ENCODE measurements around the gene PSMA4.
"Not testable (repeated sequence)": the region's sequence is repeated elsewhere in the genome, so short reads cannot be mapped to it uniquely, and the experiment has no call there.

The PSMA4 gene

DNA sequence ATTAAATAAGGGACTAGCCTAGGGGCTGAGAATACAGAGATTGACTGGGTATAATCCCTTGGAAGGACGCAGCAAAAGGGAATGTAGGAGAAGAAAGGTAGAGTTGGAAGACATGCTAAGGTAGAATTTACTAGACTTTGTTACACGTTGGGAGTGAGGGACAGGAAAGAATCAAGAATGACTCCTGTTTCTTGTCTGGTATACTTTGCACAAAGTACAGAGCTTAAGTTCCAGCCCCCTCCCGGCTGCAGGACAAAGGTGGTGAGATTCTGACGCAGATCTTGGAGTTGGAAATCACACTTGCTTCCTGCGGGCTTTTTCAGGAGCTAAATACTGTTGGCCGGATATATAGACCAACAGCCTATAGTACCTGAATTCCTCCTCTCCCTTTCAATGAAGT is 32.0 kb upstream of the PSMA4 start:
- CTCF ChIA-PET = interaction anchor here (0.8 to 1.5 kb wide), 3 partner anchors 14 to 36 kb away, joined by 3 to 4 read pairs (median 3); no protein-coding TSS in a partner anchor
- POLR2A ChIA-PET = no interaction called here
- DNase-seq (ENCODE audit: extremely low spot score) = no peak
- no peak for TF ChIP-seq CTCF (IDR thresholded peaks at IDR 0.05; ENCODE audit: control extremely low read depth, extremely low read depth, low read depth, missing control alignments)

DNA sequence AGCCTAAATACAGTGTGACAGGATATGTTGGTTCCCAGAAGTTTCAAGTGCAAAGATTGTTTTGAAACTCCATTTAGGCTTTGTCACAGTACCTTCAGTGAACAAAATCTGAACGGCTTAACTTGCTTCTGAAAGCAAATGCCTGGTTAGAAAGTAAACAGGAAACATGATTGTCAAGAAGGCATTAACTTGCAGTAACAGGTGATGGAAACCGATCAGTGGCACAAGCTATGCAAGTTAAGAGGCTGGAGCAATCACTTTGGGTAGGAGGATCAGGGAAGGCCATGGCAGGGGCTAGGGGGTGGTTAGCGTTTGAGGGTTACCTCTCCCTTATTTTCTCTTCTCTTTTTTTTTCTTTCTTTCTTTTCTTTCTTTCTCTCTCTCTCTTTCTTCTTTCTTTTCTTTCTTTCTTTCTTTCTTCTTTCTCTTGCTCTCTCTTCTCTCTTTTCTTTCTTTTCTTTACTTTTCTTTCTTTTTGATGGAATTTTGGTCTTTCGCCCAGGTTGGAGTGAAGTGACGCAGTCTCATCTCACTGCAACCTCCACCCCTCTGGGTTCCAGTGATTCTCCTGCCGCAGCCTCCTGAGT is 30.4 kb upstream of the PSMA4 start:
- POLR2A ChIA-PET = no interaction called here
- TF ChIP-seq CTCF (IDR thresholded peaks at IDR 0.05; ENCODE audit: control extremely low read depth, extremely low read depth, low read depth, missing control alignments) = no peak
- DNase-seq (ENCODE audit: extremely low spot score) = no peak
- CTCF ChIA-PET = no interaction called here

DNA sequence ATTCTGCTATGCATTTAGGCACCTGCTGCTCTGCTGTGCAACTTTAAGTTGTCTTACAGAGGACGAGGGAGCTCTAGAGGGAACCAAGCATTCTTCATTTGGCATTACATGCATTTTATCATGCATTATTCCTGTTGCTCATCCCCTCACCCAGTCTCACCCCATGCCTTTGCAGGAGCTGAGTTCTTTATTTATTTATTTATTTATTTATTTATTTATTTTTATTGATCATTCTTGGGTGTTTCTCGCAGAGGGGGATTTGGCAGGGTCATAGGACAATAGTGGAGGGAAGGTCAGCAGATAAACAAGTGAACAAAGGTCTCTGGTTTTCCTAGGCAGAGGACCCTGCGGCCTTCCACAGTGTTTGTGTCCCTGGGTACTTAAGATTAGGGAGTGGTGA is 20.2 kb upstream of the PSMA4 start:
- POLR2A ChIA-PET; CTCF ChIA-PET; DNase-seq (ENCODE audit: extremely low spot score): not testable (repeated sequence)

DNA sequence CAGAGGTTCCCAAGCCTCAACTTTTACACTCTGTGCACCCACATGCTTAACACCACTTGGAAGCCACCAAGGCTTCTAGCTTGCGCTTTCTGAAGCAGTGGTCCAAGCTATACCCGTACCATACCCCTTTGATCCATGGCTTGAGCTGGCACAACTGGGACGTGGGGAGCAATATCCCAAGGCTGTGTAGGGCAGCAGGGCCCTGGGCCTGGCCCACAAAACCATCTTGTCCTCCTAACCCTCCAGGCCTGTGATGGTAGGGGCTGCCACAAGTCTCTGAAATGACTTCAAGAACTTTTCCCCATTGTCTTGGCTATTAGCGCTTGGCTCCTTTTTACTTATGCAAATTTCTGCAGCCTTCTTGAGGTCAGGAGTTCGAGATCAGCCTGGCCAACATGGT is 16.0 kb upstream of the PSMA4 start:
- no peak for TF ChIP-seq CTCF (IDR thresholded peaks at IDR 0.05; ENCODE audit: control extremely low read depth, extremely low read depth, low read depth, missing control alignments)
- ChIA-PET CTCF (no interaction called here), POLR2A (no interaction called here)
- DNase-seq (ENCODE audit: extremely low spot score) = no peak

DNA sequence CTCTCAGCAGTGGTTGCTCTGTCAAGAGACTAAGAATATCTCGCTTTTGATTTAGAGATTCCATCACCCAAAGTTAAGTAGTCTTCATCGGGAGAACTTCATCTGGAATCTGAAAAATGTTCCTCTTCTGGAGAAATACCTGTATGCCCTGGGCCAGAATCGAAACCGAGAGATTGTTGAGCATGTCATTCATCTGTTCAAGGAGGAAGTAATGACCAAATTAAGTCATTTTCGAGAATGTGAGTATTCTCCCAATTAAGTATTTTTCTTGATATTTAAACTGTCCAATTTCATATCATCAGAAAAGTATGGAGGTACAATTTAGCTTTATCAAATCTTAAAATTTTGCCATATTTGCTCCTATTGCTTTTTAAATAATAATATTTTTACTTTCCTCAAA is 12.9 kb upstream of the PSMA4 start:
- ChIA-PET POLR2A (no interaction called here), CTCF (no interaction called here)
- no peak for DNase-seq (ENCODE audit: extremely low spot score)
- TF ChIP-seq CTCF (IDR thresholded peaks at IDR 0.05; ENCODE audit: control extremely low read depth, extremely low read depth, low read depth, missing control alignments) = no peak

DNA sequence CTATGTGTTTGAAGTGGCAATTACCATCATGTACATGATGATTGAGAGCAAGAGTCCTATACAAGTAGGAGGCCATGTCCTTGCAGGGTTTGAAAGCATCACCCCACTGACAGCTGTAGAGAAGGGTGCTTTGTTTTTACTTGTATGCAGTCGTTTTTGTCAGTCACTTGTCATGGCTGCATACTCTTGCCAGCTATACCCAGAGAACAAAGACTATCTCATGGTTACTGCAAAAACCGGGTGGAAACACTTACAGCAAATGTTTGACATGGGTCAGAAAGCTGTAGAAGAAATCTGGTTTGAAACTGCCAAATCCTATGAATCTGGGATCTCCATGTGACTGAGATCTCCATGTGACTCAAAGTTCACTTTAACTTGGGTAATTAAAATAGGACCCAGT is 6.9 kb upstream of the PSMA4 start:
- CTCF ChIA-PET = interaction anchor here (1.1 kb wide), 1 partner anchor 35 kb away, joined by 3 read pairs; no protein-coding TSS in a partner anchor
- no peak for TF ChIP-seq CTCF (IDR thresholded peaks at IDR 0.05; ENCODE audit: control extremely low read depth, extremely low read depth, low read depth, missing control alignments)
- no peak for DNase-seq (ENCODE audit: extremely low spot score)
- POLR2A ChIA-PET = no interaction called here

DNA sequence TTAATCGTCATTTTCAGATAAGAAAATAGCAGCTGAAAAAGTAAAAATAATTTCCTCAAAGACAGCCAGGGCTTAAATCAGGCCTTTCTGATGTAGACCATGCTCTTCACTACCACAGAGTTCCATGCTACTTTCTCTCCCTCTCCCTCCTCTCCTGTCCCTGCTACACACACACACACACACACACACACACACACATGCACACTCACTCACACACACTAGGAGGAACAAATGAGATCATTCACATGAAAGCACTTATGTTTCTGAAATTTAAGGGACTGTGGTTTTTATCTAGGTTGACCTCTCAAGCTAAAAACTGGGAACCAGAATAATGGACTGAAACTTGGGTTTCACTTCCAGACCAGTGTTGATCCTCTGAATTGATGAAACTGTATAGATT is 4.1 kb upstream of the PSMA4 start:
- TF ChIP-seq CTCF (IDR thresholded peaks at IDR 0.05; ENCODE audit: control extremely low read depth, extremely low read depth, low read depth, missing control alignments) = no peak
- ChIA-PET POLR2A (interaction anchor here (0.7 kb wide), 1 partner anchor 12 kb away, joined by 6 read pairs; no protein-coding TSS in a partner anchor), CTCF (interaction anchor here (1.0 kb wide), 1 partner anchor 15 kb away, joined by 3 read pairs; no protein-coding TSS in a partner anchor)
- DNase-seq (ENCODE audit: extremely low spot score) = no peak

All from GM10248 (cell line).